ENCODE measurements around the gene RIPOR1.

Gene RIPOR1

DNA sequence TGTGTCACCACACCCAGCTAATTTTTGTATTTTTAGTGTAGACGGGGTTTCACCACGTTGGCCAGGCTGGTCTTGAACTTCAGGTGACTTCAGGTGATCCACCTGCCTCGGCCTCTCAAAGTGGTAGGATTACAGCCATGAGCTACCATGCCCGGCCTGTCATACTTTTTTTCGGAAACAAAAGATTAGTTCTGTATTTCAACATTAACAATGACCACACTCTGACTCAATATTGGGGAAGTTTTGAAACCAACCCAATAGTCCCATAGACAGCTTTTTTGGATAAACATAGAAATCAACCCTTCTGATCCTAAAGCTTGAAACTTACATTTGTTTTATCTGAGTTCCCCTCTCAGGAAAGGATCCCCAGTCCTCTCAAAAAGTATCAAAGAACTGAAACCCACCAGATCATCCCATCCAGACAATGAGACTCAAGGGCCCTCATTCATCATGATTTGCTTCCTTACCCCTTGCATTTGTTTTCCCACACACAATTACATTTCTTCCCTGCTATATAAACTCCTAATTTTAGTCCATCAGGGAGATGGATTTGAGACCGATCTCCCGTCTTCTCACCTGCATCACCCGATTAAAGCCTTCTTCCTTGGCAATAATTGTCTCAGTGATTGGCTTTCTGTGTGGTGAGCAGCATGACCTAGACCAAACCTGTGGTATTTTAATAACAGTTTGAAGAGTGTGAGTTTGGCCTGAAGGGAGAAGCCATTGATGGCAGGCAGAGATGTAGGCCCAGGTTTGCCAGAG lies 38.1 kb upstream of the RIPOR1 start:
- Histone ChIP-seq H3K27ac (no peak overlapping the region), H3K9me3 (ENCODE audit: control insufficient read depth, low read length) (no peaks in the 10 kb centered on the region), H3K4me2 (ENCODE audit: low read length) (no peak overlapping the region), H2AFZ (no peak overlapping the region), H3K79me2 (no peaks in the 10 kb centered on the region), H3K4me1 (no peaks in the 10 kb centered on the region), H3K27me3 (ENCODE audit: control insufficient read depth, insufficient read depth, low read length) (no peaks in the 10 kb centered on the region), H3K4me3 (ENCODE audit: low read depth, low read length) (no peak overlapping the region), H3K36me3 (ENCODE audit: control insufficient read depth, insufficient read depth, low read length) (no peaks in the 10 kb centered on the region), H3K9ac (no peak overlapping the region)
- TF ChIP-seq, protein P1, sequence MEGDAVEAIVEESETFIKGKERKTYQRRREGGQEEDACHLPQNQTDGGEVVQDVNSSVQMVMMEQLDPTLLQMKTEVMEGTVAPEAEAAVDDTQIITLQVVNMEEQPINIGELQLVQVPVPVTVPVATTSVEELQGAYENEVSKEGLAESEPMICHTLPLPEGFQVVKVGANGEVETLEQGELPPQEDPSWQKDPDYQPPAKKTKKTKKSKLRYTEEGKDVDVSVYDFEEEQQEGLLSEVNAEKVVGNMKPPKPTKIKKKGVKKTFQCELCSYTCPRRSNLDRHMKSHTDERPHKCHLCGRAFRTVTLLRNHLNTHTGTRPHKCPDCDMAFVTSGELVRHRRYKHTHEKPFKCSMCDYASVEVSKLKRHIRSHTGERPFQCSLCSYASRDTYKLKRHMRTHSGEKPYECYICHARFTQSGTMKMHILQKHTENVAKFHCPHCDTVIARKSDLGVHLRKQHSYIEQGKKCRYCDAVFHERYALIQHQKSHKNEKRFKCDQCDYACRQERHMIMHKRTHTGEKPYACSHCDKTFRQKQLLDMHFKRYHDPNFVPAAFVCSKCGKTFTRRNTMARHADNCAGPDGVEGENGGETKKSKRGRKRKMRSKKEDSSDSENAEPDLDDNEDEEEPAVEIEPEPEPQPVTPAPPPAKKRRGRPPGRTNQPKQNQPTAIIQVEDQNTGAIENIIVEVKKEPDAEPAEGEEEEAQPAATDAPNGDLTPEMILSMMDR (IDR thresholded peaks at IDR 0.05), result no peak

DNA sequence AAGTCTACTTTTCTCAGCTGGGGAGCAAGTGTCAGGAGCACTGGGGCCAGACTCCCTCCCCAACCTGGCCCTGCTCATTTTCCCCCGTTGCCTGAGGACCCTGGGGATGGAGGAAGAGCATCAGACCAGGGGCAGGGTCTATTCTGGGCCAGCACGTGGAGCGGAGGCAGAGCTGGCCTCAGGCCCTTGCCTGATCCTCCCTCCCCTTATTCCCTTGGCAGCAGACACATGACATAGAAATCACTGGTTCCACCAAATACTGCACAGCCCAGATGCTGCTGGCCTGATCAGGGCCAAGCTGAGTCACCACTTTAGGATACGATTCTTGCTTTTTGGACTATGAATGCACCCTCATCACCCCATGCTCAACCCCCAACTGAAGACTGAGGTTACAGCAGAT lies 29.5 kb upstream of the RIPOR1 start:
- Histone ChIP-seq H3K36me3 (ENCODE audit: control insufficient read depth, insufficient read depth, low read length) (no peaks in the 10 kb centered on the region), H3K9ac (no peak overlapping the region), H3K27me3 (ENCODE audit: control insufficient read depth, insufficient read depth, low read length) (no peaks in the 10 kb centered on the region), H2AFZ (no peak overlapping the region), H3K4me1 (no peaks in the 10 kb centered on the region), H3K4me2 (ENCODE audit: low read length) (no peak overlapping the region), H3K4me3 (ENCODE audit: low read depth, low read length) (no peak overlapping the region), H3K79me2 (no peaks in the 10 kb centered on the region), H3K27ac (no peak overlapping the region), H3K9me3 (ENCODE audit: control insufficient read depth, low read length) (no peaks in the 10 kb centered on the region)
- TF ChIP-seq, protein P1 (IDR thresholded peaks at IDR 0.05), result no peak

DNA sequence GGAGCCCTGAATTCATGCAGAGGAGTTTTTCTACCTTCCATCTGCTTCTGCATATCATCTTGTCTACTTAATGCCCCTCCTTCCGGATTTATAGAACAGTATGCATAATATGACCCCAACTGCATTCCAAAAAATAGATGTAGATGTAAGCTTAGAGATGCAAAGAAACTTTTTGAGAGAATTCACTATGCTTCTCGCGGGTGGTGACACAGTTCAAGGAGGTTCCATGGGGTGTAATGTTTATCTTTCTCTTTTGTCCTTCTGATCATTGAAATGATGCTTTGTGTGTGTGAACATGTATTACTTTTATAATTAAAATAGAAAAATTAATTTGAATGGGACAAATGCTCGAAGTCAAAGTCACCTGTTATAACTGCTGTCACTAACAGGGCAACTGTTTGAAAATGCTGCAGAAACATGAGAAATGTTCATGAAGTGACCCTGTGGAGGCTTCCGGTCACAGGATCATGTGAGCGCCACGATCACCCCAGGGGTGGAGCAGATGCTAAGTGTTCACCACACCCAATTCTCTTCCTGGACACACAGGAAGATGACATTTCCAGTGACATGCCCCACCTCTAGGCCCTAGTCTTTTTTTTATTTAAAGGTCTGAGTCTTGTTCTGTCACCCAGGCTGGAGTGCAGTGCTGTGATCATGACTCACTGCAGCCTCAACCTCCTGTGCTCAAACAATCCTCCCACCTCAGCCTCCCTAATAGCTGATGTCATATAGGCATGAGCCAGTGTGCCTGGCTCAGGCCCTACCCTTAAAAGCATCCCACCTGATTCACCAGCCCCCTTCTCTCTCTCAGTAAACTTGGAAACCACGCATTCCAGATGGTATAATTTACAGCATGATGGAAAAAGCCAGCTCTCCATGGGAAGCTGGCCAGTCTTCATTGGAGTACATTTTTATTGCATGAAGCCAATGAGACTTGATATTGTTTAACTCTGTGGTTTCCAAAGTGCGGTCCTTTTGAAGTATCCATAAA lies 24.3 kb upstream of the RIPOR1 start:
- Histone ChIP-seq H3K9me3 (ENCODE audit: control insufficient read depth, low read length) (no peaks in the 10 kb centered on the region), H3K9ac (no peak overlapping the region), H3K4me3 (ENCODE audit: low read depth, low read length) (no peak overlapping the region), H3K4me1 (no peaks in the 10 kb centered on the region), H3K4me2 (ENCODE audit: low read length) (no peak overlapping the region), H3K27me3 (ENCODE audit: control insufficient read depth, insufficient read depth, low read length) (no peaks in the 10 kb centered on the region), H3K27ac (peak overlapping the region; percentile 39), H3K79me2 (no peaks in the 10 kb centered on the region), H2AFZ (no peak overlapping the region), H3K36me3 (ENCODE audit: control insufficient read depth, insufficient read depth, low read length) (no peaks in the 10 kb centered on the region)
- TF ChIP-seq, protein P1 (IDR thresholded peaks at IDR 0.05), result no peak

DNA sequence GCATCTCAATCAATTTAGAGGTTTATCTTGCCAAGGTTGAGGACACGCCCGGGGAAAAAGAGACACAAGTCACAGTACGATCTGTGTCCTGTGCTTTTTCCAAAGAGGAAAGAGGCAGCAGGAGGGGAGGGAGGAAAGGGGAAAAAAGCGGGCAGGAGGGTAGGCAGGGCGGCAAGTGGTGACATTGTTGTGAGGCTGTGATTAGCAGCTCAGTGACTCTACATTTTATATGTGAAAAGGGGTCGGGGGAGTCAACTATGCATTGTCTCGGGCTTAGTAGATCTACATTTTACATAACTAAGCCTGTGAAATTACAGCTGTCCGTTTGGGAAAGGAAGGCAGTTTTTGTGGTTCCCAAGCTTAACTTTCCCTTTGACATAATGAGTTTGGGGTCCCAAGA lies 22.2 kb upstream of the RIPOR1 start:
- H3K4me2 ChIP-seq (ENCODE audit: low read length), result no peak overlapping the region
- H3K27me3 ChIP-seq (ENCODE audit: control insufficient read depth, insufficient read depth, low read length), result no peaks in the 10 kb centered on the region
- H3K36me3 ChIP-seq (ENCODE audit: control insufficient read depth, insufficient read depth, low read length), result no peaks in the 10 kb centered on the region
- no peak overlapping the region for H3K9ac ChIP-seq
- H3K9me3 ChIP-seq (ENCODE audit: control insufficient read depth, low read length), result no peaks in the 10 kb centered on the region
- no peak overlapping the region for H3K27ac ChIP-seq
- no peak overlapping the region for H2AFZ ChIP-seq
- H3K4me3 ChIP-seq (ENCODE audit: low read depth, low read length), result no peak overlapping the region
- H3K79me2 ChIP-seq, result no peaks in the 10 kb centered on the region
- TF ChIP-seq, protein P1 (IDR thresholded peaks at IDR 0.05), result no peak
- no peaks in the 10 kb centered on the region for H3K4me1 ChIP-seq

All from parathyroid adenoma (tissue), 2 donors.